Measurements from ENCODE around the gene TGFBR3L. TPM values are rescaled to one million over a fixed set of nuclear protein-coding genes. Genes with fewer than 3 reads are reported as not detected.
"Not testable (repeated sequence)": the region's sequence is repeated elsewhere in the genome, so short reads cannot be mapped to it uniquely, and the experiment has no call there.

Gene TGFBR3L
- total RNA-seq, 1 donor from 2014 or later, result 8.2 TPM

- no peaks in the 10 kb centered on the region for H3K9me3 ChIP-seq (replicated peaks)
- no peak overlapping the region for H3K27ac ChIP-seq (replicated peaks)
- H3K4me1 ChIP-seq, result peaks cover 40% of the 10 kb centered on the region
- DNase-seq, result no peak
- no peak for TF ChIP-seq CTCF (IDR thresholded peaks at IDR 0.05; ENCODE audit: borderline replicate concordance)
- peaks cover 45% of the 10 kb centered on the region for H3K36me3 ChIP-seq
- H3K27me3 ChIP-seq (ENCODE audit: low read depth), result peaks cover 50% of the 10 kb centered on the region
- no peak overlapping the region for H3K4me3 ChIP-seq
- intact Hi-C loops (cut with micrococcal nuclease), result no loop called here
Observed at GRCh38 chr19:7914099-7914498, 531 bp upstream of the TGFBR3L start.

- Histone ChIP-seq H3K27ac (replicated peaks) (no peak overlapping the region), H3K9me3 (replicated peaks) (no peaks in the 10 kb centered on the region), H3K4me3 (peak overlapping the region; percentile 63), H3K27me3 (ENCODE audit: low read depth) (peaks cover 55% of the 10 kb centered on the region), H3K36me3 (peaks cover 32% of the 10 kb centered on the region), H3K4me1 (peaks cover 49% of the 10 kb centered on the region)
- no peak for TF ChIP-seq CTCF (IDR thresholded peaks at IDR 0.05; ENCODE audit: borderline replicate concordance)
- no peak for DNase-seq
- intact Hi-C loops (cut with micrococcal nuclease), result no loop called here
Observed at GRCh38 chr19:7915250-7916102, 846 bp downstream of the TGFBR3L start.

- Histone ChIP-seq H3K4me3 (peak overlapping the region; percentile 63), H3K9me3 (replicated peaks) (no peaks in the 10 kb centered on the region), H3K27ac (replicated peaks) (peak overlapping the region; percentile 83), H3K27me3 (ENCODE audit: low read depth) (peaks cover 55% of the 10 kb centered on the region), H3K4me1 (peaks cover 54% of the 10 kb centered on the region), H3K36me3 (peaks cover 24% of the 10 kb centered on the region)
- no peak for TF ChIP-seq CTCF (IDR thresholded peaks at IDR 0.05; ENCODE audit: borderline replicate concordance)
- intact Hi-C loops (cut with micrococcal nuclease), result no loop called here
- DNase-seq, result no peak
Observed at GRCh38 chr19:7916103-7916954, 1.7 kb downstream of the TGFBR3L start.

GRCh38 chr19:7916955-7917266 is 2.3 kb downstream of the TGFBR3L start:
- Histone ChIP-seq H3K9me3 (replicated peaks) (no peaks in the 10 kb centered on the region), H3K4me1 (peaks cover 60% of the 10 kb centered on the region), H3K36me3 (peaks cover 22% of the 10 kb centered on the region), H3K27me3 (ENCODE audit: low read depth) (peaks cover 55% of the 10 kb centered on the region), H3K27ac (replicated peaks) (peak overlapping the region; percentile 83), H3K4me3 (peak overlapping the region; percentile 63)
- intact Hi-C loops (cut with micrococcal nuclease), result no loop called here
- no peak for TF ChIP-seq CTCF (IDR thresholded peaks at IDR 0.05; ENCODE audit: borderline replicate concordance)
- no peak for DNase-seq

GRCh38 chr19:7917267-7918061 is 2.8 kb downstream of the TGFBR3L start:
- Histone ChIP-seq H3K4me1 (peaks cover 65% of the 10 kb centered on the region), H3K27ac (replicated peaks) (peak overlapping the region; percentile 83), H3K27me3 (ENCODE audit: low read depth) (peaks cover 55% of the 10 kb centered on the region), H3K36me3 (peaks cover 21% of the 10 kb centered on the region), H3K9me3 (replicated peaks) (no peaks in the 10 kb centered on the region), H3K4me3 (peak overlapping the region; percentile 63)
- DNase-seq, result no peak
- intact Hi-C loops (cut with micrococcal nuclease), result no loop called here
- TF ChIP-seq CTCF (IDR thresholded peaks at IDR 0.05; ENCODE audit: borderline replicate concordance), result peak; percentile 61

GRCh38 chr19:7918062-7918614 is 3.5 kb downstream of the TGFBR3L start:
- Histone ChIP-seq H3K27me3 (ENCODE audit: low read depth) (peaks cover 55% of the 10 kb centered on the region), H3K4me1 (peaks cover 68% of the 10 kb centered on the region), H3K27ac (replicated peaks) (peak overlapping the region; percentile 83), H3K36me3 (peaks cover 21% of the 10 kb centered on the region), H3K4me3 (peak overlapping the region; percentile 63)
- DNase-seq; intact Hi-C loops (cut with micrococcal nuclease); H3K9me3 ChIP-seq (replicated peaks): not testable (repeated sequence)

Data from left ventricle myocardium inferior (tissue), 1 donor.